HG02884 (cell line): Measurements from ENCODE around the gene MTM1.

ENCODE experiments used
- ATAC-seq: cut with Tn5 transposase; IDR thresholded peaks from one replicate; pipeline ENCODE4 v1.9.1; 2021; ENCODE audit warnings: mild to moderate bottlenecking, moderate library complexity; ENCODE audit not compliant: unreplicated experiment

The MTM1 gene

DNA sequence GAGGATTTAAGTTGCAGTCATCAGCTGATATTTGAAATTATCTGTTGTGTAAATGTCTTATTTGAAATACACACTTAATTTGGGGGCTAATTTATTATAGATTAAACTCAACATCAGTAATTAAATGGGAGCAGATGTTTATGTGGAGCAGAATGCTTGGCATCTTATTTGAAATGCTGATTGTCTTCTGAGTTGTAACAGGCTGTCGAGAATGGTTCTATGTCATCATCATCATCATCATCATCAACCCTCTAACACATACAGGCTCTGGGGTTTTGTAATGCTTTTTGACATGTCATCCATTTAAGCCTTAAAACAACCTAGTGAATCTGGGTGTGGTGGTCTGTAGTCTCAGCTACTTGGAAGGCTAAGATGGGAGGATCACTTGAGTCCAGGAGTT, 133.0 kb downstream of the MTM1 start:
- ATAC-seq = no peak

DNA sequence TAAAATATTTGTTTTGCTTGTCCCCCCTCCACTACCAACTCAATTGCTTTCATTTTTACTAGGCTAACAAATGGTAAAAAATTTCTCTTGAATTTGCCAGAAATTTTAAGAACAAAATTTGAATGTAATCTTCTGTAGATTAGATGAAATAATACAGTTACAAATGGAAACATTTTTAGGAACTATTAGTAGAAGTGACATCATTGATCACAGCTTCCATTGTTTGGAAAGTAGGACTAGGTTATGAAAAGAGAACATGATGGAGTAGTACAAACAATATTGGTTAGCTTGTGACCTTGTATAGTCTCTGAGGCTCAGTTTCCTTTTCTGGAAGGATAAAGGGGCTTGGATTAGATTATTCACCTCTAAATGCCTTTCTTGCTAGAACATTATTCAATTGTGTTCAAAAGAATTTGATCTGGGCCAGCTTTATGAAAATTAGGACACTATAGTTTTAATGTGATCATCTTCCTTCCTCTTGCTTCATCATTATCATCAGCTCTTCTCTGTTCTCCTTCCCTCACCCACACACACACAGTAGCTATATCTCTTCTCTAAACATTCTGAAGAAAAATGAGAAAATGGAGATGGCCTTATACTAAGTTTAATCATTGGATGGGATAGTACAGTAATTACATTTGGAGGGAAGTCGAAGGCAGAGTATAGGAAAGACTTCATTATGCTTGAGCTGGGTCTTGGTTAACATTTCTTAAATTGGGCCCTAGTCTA, 134.7 kb downstream of the MTM1 start:
- no peak for ATAC-seq

- no peak for ATAC-seq
These were observed 135.2 kb downstream of the MTM1 start for GRCh38 chrX:150703695-150703974.

- no peak for ATAC-seq
These were observed 135.7 kb downstream of the MTM1 start for GRCh38 chrX:150704030-150704613.

DNA sequence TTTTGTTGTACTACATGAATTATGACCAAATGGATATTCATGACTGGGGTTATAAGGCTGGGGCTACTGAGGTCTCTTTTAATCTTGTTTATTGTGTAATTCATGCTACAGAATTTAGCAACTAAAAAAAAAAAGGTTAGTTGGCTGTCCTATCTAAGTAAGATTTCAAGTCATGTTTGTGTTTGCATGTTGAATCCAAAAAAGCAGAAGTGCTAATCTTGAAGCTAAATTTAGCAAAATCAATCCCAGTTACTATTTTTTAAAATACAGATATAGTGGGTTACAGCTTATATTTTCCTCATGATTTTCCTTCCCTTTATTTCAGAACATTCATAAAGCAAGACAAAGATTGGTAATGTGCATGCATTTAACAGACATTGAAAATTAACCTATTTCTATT, 144.2 kb downstream of the MTM1 start:
- no peak for ATAC-seq

DNA sequence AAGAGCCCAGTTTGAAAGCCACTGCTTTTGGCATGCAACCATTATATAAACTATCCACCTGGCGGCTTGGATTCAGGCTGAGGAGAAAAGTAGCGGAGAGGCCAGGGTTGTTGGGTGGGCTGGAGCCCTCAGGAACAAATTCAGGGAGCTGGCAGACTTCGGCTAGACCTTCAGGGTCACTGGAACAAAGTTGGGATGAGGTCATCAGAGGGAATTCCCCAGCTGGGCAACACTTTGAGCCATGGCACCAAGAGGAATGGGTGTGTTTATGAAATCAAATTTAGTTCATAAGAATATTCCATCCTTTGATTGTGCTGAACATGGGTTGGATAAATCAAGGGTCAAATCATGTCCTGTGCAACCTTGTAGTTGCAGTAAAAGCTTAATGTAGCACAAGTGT, 146.8 kb downstream of the MTM1 start:
- ATAC-seq = no peak

DNA sequence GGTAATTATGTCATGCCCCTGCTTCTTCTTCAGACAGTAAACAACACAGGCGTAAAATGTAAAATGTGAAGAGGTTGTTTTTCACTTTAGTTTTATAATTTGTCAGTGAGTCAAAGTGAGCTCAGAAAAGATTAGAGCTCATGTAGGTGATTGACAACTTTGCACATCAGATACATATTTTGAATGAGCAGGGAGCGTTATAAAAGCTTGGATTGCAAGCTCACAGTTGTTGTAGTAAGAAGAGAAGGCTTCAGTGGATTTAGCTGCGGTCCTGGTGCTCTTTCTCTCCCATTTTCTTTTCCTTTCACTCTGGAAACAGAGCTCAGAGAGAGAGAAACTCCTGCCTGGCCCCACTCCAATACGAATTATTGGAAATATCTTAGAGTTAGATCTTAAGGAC, 151.2 kb downstream of the MTM1 start:
- no peak for ATAC-seq
